NCI-H345 treated with DMSO at 0.1 percent for 48 hours (cell line): ENCODE measurements around the gene FADS2.

ENCODE experiments used
- DNase-seq: peaks from one replicate; lab custom pipeline; 2025; ENCODE audit not compliant: unreplicated experiment; lab: John Stamatoyannopoulos, UW

The FADS2 gene

DNA sequence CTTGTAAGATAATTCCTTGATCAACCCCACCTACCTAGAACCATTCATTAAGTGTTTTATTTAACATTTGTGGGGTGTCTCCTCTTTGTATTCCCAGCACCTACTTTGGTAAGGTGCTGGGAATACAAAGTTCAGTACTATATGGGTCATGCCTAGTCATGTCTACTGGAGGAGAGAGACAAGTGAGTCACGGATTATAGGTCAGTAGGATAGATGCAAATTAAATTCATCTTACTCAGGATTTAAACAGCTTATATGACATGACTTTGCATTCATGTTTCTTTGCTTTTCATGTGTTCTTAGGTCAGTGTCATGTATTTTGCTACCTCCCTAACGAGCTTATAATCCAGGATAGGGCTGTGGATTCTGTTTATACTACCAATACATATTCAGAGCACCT lies 7.9 kb upstream of the FADS2 start:
- no peak for DNase-seq

DNA sequence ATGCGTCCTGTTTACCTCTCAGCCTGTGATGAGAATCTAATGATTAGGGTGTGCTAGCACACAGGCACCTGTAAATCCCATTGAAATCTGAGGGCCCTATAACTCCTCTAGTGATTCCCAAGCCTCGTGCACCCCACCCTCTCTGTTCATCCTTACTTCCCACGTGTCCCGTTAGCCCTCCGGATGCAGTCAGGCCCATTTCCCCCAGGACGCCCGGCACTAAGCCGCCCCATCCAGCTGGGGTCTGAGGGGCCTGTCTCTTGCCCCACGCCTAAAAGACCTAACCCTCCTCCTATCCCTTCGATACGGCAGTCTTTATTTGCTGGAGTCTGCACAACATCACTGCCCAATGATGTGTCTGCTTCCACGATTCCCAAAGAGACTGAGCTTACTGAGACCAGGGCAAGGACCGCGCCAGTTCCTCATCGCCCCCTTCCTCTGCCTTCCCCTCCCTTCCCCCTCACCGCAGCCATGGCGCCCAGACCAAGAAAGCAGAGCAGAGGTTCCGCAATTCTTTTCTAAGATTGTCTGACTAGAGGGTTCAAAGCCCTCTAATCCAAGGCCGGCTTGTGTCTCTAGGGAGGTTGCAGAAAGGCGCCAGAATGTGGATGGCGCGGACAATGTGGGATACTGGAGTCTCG lies 1.1 kb upstream of the FADS2 start:
- DNase-seq: no peak

DNA sequence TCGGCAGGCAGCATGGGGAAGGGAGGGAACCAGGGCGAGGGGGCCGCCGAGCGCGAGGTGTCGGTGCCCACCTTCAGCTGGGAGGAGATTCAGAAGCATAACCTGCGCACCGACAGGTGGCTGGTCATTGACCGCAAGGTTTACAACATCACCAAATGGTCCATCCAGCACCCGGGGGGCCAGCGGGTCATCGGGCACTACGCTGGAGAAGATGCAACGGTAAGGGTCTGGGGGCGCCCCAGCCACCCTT lies 204 bp downstream of the FADS2 start:
- DNase-seq: no peak

DNA sequence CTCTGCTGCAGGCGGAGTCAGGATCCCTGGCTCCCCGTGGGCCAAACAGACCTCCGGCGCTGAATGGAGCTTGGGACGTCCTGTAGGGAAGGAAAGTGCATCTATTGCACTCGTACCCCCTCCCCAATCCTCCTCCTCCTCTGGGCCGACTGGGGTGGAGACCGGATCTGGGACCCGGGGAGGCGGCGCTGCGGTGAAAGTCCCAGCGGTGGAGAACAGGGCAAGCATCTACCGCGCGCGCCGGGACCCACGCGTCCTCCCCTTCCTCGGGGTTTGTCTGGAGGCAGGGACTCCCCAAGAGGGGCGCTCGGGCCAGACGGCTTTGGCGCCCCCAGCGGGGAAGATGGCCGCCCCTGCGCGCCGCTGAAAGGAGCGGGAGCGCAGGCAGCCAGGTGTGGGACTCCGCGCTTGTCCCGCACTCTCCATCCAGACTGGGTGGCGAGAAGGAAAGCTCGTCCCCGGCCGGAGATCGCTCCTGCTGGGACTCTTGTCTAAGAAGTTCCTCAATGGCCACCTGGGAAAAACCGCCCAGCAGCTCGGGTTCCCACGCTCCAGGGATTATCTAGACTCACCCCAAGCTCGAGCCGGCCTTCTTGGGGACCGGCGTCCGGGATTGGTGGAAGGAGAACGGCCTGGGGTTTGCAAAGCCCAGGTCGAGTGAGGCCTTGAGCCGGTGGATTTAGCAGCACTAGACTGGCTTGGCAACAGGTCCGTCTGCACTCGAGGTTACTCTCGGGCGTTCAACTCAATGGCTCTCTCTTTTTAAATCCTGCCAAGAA lies 718 bp downstream of the FADS2 start:
- peak; percentile 17 for DNase-seq

DNA sequence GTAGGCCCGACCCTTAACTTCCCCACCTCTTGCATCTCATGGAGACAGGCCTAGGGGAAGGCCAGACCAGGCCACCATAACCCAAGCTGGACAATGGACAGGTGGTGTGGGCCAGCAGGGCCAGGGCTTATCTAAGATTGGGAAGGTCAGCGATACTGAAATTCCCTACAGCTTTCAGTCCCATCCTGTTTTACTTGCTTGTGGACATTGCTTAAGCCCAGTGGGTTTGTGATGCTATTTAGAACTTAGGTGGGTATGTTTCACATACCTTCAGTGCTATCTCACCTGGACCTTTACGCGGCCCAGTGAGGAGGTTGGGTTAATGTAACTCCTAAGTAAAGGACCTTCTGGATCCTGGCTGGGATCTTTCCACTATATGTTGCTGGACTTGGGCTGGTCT lies 1.7 kb downstream of the FADS2 start:
- no peak for DNase-seq

DNA sequence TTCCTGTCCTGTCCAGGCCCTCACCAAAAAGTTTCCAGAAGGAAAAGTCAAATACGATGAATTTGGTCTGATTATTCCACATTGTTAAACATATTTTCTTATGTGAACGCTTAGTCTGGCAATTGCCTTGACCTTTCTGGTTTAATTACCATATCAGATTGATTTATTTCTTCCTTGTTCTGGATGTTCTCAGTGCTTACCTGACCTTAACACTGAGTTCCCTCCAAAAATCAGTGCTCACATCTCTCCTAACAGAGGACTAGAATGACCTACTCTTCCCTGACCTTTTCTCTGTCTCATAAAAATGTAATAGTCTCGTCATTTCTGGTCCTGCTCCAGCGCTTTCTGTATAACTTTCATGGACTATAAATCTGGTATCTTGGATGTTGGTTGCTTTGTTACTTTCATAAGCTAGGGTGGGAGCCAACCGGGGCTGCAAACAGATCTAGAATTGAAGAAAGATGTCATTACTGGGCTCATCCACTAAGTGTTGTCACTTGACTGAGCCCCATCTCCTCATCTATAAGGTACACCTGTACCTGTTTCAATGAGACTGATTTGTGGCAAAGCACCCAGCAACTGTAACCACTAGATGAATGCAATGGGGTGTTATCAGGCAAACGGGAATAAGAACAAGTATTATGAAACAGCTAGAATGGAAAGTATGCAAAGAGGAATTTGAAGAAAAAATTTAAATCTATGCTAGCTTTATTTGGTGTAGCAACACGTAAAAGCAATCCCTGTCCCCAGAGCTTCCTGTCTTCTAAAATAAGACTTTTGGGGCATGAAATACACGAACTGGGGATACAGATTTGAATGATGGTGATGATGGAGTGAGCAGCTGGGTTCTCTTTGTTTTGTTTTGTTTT lies 2.4 kb downstream of the FADS2 start:
- DNase-seq: no peak

DNA sequence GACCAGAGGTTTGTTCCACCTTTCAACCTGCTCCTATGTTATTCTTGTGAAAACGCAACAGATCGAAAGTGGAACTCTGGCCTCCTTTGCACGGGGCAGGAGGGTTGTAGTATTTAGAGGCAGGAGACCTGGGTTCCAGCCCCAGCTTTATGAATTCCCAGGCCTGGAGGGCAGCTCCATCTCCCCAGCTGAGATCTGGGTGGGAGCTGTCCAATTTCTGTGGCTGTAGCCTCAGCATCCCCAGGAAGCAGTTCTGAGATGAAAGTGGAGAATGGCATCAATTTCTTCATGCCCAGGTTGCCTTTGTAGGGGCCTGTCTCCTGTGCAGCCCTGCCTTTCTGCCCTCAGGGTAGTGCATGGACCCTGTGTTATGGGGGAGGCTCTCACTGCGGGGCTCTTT lies 4.1 kb downstream of the FADS2 start:
- no peak for DNase-seq

DNA sequence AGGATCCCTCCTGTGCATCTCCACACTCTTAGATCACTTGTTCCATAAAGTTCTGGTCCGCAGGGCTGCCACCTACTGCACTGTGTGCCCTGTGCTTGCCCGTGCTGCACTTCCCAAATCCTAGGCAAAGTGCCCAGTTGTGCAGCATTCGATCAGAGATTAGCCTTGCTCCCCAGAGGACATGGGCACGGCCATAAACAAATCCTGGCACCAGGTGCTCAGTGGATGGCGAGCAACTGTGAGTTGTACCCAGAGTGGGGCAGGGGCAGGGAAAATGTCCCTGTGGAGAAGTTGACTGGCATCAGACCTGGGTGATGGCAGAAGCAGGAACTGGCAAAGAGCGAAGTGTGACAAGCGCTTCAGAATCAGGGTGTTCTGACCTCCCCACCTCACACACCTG lies 4.7 kb downstream of the FADS2 start:
- DNase-seq: peak; percentile 8

DNA sequence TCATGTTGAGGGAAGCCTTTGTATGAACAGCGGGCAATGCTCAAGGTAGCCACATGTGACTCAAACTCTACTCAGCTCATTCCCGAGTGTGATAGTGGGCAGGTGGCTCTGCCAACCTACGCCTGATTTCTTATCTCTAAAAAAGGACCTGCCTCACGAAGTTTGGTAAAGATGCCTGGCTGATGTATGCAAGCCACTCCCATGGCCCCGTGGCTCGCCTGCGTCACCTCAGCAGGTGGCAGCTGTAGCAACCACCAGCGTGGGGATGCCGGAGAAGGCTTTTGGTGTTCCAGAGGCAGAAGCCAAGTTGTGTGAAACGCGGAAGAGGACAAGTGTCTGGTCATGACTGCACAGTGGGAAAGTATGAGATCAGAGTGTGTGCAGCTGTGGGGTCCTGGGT lies 5.4 kb downstream of the FADS2 start:
- peak; percentile 21 for DNase-seq

DNA sequence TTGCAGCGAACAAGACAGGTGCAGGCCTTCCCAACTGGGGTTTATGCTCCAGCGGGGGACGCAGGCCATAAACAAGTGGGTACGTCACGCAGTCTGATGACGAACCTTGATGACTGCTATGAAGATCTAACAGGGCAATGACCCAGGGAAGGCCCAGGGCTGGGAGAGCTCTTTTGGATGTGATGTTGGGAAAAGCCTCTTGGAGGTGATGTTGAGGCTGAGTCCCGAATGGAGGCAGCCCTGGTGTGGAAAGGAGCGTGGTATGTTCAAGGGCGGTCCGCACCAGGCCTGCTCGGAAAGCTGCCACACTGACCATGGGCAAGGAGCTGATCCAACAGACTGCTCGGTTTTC lies 5.8 kb downstream of the FADS2 start:
- DNase-seq: no peak

DNA sequence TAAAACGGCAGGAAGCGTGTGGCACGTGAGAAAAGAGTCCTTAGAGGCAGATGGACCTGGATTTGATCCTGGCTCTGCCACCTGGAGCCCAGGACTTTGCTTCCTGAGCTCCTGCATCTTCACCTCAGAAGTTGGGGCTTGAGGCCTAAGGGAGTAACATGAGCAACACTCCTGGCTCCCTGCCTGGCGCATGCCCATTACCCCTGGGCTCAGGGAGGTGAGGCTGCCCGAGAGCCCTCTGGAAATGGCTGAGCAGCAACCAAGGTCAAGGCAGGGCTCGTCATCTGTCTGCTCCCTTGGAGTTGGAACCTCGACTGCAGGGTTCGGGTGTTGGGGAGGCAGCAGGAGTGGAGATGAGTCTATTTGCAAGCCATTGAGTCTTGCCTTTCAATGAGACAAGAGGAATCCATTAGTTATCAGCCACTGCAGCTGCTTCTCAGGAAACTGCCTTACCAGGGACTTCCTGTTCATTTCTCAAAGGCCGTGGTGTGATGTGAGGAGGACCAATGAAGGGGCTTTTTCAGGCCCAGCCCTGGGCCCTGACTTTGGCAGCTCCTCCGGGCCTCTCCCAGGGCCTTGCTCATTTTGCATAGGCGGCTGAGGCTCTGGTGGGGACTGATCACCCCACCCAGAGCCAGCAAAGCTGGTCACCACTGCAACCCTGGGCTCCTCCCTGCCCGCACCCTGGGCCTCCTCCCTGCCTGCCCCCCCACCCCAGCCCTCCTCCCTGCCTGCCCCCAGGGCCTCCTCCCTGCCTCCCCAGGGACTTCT lies 6.4 kb downstream of the FADS2 start:
- DNase-seq: peak; percentile 31

DNA sequence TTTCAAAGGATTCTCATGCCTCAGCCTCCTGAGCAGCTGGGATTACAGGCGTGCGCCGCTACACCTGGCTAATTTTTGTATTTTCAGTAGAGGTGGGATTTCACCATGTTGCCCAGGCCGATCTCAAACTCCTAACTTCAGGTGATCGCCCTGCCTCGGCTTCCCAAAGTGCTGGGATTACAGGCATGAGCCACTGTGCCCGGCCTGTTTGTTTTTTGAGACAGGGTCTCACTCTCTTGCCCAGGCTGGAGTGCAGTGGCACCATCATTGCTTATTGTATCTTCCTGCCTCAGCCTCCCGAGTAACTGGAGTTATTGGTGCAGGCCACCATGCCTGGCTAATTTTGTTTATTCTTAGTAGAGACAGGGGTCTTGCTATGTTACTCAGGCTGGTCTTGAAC lies 8.1 kb downstream of the FADS2 start:
- no peak for DNase-seq

DNA sequence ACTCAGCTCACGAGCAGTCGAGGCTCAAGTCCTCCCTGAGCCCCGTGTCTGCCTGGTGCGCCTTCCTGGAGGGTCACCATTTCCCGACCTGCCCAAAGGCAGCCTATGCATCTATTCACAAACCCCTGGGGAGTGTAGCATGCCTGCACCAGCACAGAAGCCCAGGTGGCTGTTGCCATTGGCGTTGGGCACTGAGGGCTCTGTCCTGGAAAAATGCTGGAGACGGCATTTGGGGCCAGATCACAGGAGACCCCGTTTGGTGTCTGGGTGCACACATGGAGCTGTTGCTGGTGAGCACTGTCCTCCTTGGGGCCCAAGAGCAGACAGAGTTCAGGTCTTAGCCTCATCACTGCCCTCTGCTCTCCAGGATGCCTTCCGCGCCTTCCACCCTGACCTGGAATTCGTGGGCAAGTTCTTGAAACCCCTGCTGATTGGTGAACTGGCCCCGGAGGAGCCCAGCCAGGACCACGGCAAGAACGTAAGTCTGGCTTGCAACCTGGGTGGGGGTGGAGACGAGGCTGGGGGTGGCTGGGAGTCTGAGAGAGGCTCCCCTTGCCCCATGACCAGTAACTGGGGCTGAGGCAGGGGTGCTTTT lies 9.4 kb downstream of the FADS2 start:
- DNase-seq: no peak

DNA sequence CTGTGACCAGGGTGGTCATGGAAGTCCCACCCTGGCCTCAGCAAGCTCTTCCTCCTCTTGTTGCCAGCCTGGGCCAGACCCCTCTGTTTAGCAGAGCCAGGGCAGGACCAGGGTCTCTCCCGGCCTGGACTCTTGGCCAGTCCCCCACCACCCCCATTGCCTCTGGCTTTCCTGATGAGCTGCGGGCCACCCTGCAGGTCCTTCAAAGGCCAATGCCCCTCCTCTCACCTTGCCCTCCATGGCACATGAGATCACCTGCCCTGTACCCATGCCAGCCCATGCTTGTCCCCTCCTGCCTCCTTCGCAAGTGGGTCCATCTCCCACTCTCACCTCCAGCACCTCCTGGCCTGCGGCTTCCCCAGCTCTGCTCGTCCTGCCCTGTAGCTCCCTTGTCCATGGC lies 10.4 kb downstream of the FADS2 start:
- DNase-seq: no peak

DNA sequence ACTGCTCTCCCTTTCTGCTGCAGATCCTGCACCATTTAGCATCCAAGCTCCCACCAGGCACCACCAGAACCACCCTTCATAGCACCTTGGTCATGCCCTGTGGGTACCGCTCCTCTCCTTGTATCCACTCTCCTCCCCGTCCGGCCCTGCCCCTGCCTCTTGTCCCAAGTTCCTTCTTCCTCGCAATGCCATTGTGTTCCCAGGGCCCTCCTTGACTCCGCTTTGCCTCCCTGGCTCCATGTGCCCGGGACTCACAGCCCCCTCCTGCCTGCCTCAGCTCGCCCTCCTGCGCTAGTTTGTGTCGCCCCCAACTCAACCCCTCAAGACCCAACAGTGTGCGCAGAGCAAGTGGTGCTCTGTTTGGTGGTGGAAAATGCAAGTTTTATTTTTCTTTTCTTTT lies 10.8 kb downstream of the FADS2 start:
- DNase-seq: no peak

DNA sequence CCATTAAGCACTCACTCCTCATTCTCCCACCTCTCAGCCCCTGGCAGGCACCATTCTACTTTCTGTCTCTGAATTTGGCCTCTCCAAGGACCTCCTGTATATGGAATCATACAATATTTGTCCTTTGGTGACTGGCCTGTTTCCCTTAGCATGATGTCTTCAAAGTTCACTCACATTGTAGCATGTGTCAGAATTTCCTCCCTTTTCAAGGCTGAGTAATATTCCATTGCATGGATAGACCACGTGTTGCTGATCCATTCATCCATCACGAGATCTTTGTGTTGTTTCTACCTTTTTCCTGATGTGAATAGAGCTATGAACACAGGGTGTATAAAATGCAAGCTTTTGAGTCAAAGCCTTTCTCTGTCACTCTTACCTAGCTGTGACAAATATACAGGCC lies 11.6 kb downstream of the FADS2 start:
- no peak for DNase-seq

DNA sequence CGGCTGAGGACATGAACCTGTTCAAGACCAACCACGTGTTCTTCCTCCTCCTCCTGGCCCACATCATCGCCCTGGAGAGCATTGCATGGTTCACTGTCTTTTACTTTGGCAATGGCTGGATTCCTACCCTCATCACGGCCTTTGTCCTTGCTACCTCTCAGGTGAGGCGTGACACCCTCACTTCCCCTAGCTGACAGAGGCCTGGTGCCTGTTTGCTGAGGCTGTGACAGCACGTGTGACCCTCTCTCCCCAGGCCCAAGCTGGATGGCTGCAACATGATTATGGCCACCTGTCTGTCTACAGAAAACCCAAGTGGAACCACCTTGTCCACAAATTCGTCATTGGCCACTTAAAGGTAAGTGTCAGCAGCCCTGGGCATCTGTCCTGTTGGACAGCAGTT lies 12.3 kb downstream of the FADS2 start:
- DNase-seq: no peak

DNA sequence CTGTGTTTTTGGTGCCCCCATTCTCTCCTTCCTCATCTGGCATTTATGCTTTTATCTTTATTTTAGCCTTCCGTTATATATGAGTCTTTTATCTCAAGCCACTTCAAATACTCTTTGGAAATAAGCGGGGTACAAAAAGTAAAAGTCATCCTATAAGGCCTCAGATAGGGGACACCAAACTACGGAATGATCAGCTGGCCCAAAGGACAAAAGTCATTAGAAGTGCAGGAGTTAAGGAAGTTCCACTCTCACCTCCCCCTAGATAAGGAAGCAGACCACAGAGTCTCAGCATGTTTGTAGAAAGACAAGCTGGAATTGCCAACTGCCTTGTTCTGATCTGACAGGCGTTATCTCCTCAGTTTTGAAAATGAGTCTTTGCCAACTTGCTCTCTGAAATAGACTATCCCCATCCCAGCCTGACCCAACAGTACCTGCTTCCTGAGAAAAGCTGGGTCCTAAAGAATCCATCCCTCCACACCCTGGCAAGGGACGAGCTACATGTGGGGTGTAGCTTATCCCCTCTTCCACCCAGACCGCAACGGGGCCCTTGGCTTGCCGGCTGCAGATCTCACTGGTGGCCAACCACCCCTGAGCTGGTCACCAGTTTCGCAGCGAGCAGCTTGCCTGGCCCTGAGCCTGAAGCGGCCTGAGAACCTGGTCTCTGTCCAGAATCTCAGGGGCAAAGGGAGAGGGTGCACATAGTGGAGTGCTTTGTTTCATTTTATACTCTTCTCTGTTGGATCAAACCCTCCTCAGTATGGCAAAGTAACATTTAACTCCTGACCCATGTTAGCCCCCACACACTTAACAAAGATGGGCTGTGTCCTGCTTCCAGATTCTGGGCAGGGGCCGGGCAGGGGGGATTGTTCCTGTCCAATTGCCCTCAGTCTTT lies 13.8 kb downstream of the FADS2 start:
- no peak for DNase-seq

DNA sequence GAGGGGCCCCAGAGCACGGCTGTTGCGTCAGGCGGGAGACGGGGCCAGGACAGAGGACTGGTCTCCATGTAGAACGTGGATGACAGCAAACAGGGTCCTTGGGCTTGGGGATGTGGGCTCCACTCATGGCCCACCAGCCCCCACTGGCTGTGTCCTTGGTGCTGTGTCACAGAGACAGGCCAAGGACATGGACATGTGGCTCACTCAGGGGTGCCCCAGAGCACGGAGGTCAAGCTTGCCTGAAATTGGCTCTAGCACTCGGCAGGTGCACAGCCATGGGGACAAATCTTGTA lies 14.4 kb downstream of the FADS2 start:
- DNase-seq: no peak

DNA sequence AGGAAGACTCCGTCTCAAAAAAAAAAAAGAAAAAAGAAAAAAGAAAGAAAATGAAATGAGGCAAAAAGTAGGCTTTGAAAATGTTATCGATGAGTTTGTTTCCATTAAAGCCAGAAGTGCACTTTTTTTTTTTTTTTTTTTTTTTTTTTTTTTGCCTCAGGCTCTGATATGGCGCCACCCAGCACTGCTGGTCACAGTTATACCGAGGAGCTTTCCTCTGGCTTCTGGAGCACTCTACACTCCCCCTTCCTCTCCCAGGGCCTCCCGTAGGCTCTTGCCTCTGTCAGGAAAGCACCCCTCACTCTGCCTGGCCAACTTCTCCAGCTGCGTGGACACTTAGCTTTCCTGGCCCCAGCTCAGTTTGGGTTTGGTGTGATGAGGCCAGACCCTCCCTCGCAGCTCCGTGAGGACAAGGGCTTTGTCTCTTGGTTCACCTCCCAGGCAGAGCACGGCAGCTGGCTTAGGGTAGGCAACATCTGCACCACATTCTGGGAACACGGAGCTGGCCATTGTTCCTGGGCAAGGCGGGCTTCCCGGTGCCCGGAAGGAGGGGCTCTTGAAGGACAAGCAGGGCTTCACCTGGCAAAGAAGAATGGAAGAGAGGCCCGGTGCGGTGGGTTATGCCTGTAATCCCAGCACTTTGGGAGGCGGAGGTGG lies 16.9 kb downstream of the FADS2 start:
- DNase-seq: no peak
